A673 (cell line): Measurements from ENCODE around the gene ADH1A. TPM values are rescaled to one million over a fixed set of nuclear protein-coding genes. Genes with fewer than 3 reads are reported as not detected.

Experiments
- BruUV-seq: library from RNA; stranded (reverse); fragments of 400-500 nt; replicated peaks from 2 replicates; lab custom pipeline; 2021; lab: Mats Ljungman, UMichigan
- CTCF ChIA-PET: fragments of 300-600 bp; sonication (Branson Sonifier 250); formaldehyde crosslinking; loops from one replicate; lab custom pipeline; 2022; ENCODE audit warnings: antibody characterized with exemption; lab: Charles Lee
- POLR2A ChIA-PET: fragments of 300-600 bp; sonication (Branson Sonifier 250); formaldehyde crosslinking; loops from one replicate; lab custom pipeline; 2022; ENCODE audit warnings: antibody characterized with exemption; ENCODE audit not compliant: low non-redundant PET; lab: Charles Lee
- DNase-seq: peaks from one replicate; pipeline ENCODE4 v3.0.0-alpha.2; 2015; ENCODE audit warnings: low spot score
- H3K27ac ChIP-seq: fragments of 200-600 bp; sonication (generic); 2 replicates; pipeline ENCODE4 v1.5.1; 2016; ENCODE audit warnings: mixed run types, low read depth, mild to moderate bottlenecking, mixed read lengths, antibody characterized with exemption, low read length; ENCODE audit not compliant: poor library complexity, severe bottlenecking
- H3K27me3 ChIP-seq: fragments of 200-600 bp; sonication (generic); replicated peaks from 2 replicates; pipeline ENCODE4 v1.6.1; 2017; ENCODE audit warnings: mixed run types, low read depth, mild to moderate bottlenecking, mixed read lengths, antibody characterized with exemption, low read length; ENCODE audit not compliant: insufficient read depth, poor library complexity
- H3K36me3 ChIP-seq: fragments of 200-600 bp; sonication (generic); 2 replicates; pipeline ENCODE4 v1.6.1; 2016; ENCODE audit warnings: mixed run types, mild to moderate bottlenecking, mixed read lengths, antibody characterized with exemption, low read length; ENCODE audit not compliant: insufficient read depth, poor library complexity, severe bottlenecking
- H3K4me1 ChIP-seq: fragments of 200-600 bp; sonication (generic); 2 replicates; pipeline ENCODE4 v1.6.1; 2017; ENCODE audit warnings: mixed run types, mild to moderate bottlenecking, mixed read lengths, antibody characterized with exemption, low read length; ENCODE audit not compliant: insufficient read depth, poor library complexity, severe bottlenecking
- H3K4me3 ChIP-seq: fragments of 200-600 bp; sonication (generic); 2 replicates; pipeline ENCODE4 v1.5.1; 2016; ENCODE audit warnings: low read depth, mixed run types, mild to moderate bottlenecking, mixed read lengths, low read length; ENCODE audit not compliant: poor library complexity, severe bottlenecking
- H3K9me3 ChIP-seq: fragments of 200-600 bp; sonication (generic); 2 replicates; pipeline ENCODE4 v1.6.1; 2016; ENCODE audit warnings: mixed run types, low read depth, mild to moderate bottlenecking, mixed read lengths, antibody characterized with exemption, low read length; ENCODE audit not compliant: poor library complexity, severe bottlenecking
- CTCF ChIP-seq: fragments of 300-800, 200-600 bp; sonication (generic); conservative IDR thresholded peaks from 2 replicates; pipeline ENCODE4 v1.5.1; 2017; ENCODE audit warnings: low read depth, mild to moderate bottlenecking, antibody characterized with exemption, low read length, moderate library complexity, mixed read lengths
- EZH2 ChIP-seq: fragments of 200-600 bp; sonication (generic); IDR thresholded peaks from 2 replicates; pipeline ENCODE4 v1.6.1; 2017; ENCODE audit warnings: borderline replicate concordance, low read depth, mild to moderate bottlenecking, mixed read lengths, antibody characterized with exemption, low read length; ENCODE audit not compliant: poor library complexity, severe bottlenecking
- intact Hi-C: fragments of 100-400 bp; cut with micrococcal nuclease; formaldehyde crosslinking; loops from one replicate; pipeline ENCODE4 v1.10.0; 2022; ENCODE audit not compliant: unreplicated experiment
- total RNA-seq: library from RNA; stranded (reverse); gene quantifications from 2 replicates; pipeline ENCODE4 v1.2.3, GENCODE V29; 2021

Gene ADH1A
- total RNA-seq, 1 experiment from 2014 or later = not detected

- POLR2A ChIA-PET = no interaction called here
These were observed 9.5 kb downstream of the ADH1A start for GRCh38 chr4:99281261-99281660.

GRCh38 chr4:99276417-99276816, 14.4 kb downstream of the ADH1A start:
- H3K4me3 ChIP-seq = no peak overlapping the region
- CTCF ChIA-PET = no interaction called here
- no peaks in the 10 kb centered on the region for H3K9me3 ChIP-seq
- TF ChIP-seq EZH2 (no peak), CTCF (no peak)
- intact Hi-C loops = no loop called here
- POLR2A ChIA-PET = interaction anchor here (0.6 kb wide), 1 partner anchor 77 kb away, joined by 3 read pairs; no protein-coding TSS in a partner anchor
- no peak overlapping the region for H3K27ac ChIP-seq
- no peaks in the 10 kb centered on the region for H3K36me3 ChIP-seq
- H3K27me3 ChIP-seq = no peaks in the 10 kb centered on the region
- no peak for DNase-seq
- no TSS peak for BruUV-seq
- no peaks in the 10 kb centered on the region for H3K4me1 ChIP-seq

More at GRCh38 chr4:99281261-99281660, 9.5 kb downstream of the ADH1A start:
- H3K27me3 ChIP-seq = no peaks in the 10 kb centered on the region
- BruUV-seq = no TSS peak
- H3K4me1 ChIP-seq = no peaks in the 10 kb centered on the region
- no peaks in the 10 kb centered on the region for H3K9me3 ChIP-seq
- DNase-seq = no peak
- intact Hi-C loops = no loop called here
- no peak overlapping the region for H3K27ac ChIP-seq
- H3K36me3 ChIP-seq = no peaks in the 10 kb centered on the region
- CTCF ChIA-PET = no interaction called here
- TF ChIP-seq CTCF (no peak), EZH2 (no peak)
- H3K4me3 ChIP-seq = no peak overlapping the region

GRCh38 chr4:99275885-99276284, 14.9 kb downstream of the ADH1A start:
- TF ChIP-seq EZH2 = no peak
- no peak for TF ChIP-seq CTCF

More at GRCh38 chr4:99275885-99276284, 14.9 kb downstream of the ADH1A start:
- Histone ChIP-seq H3K27ac (no peak overlapping the region), H3K4me3 (no peak overlapping the region), H3K9me3 (no peaks in the 10 kb centered on the region), H3K36me3 (no peaks in the 10 kb centered on the region), H3K4me1 (no peaks in the 10 kb centered on the region), H3K27me3 (no peaks in the 10 kb centered on the region)
- CTCF ChIA-PET = no interaction called here
- intact Hi-C loops = no loop called here
- BruUV-seq = no TSS peak
- DNase-seq = no peak
- POLR2A ChIA-PET = interaction anchor here (0.6 kb wide), 1 partner anchor 78 kb away, joined by 3 read pairs; no protein-coding TSS in a partner anchor
